Ovary (tissue), 3 donors: Measurements from ENCODE around the gene BRINP3.

ENCODE experiments used
- POLR2A ChIP-seq: fragments of 450-650 bp; IDR thresholded peaks from one replicate; pipeline ENCODE4 v1.6.1; 2017; ENCODE audit warnings: antibody characterized with exemption, mild to moderate bottlenecking, moderate library complexity
- TF ChIP-seq, protein P1 (sequence below), 3 donors: fragments of 450-650 bp in 2 of 3; fragments of 200-600 bp in 1 of 3; IDR thresholded peaks; one replicate each; pipeline versions ENCODE4 v1.5.1 to v1.8.0; 2016 to 2022; ENCODE audit warnings: antibody characterized with exemption in 3 of 3, mild to moderate bottlenecking in 1 of 3
- donor health status: DM: no; HTN: no; CAD: no.

DNA sequence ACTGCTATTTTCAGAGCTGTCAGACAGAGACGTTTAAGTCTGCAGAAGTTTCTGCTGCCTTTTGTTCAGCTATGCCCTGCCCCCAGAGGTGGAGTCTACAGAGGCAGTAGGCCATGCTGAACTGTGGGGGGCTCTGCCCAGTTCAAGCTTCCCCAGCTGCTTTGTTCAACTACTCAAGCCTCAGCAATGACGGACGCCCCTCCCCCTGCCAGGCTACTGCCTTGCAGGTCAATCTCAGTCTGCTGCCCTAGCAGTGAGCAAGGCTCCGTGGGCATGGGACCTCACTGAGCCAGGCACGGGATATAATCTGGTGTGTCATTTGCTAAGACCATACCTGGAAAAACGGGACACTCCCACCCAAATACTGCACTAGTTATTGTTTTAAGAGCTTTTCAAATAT, 219.7 kb downstream of the BRINP3 start:
- TF ChIP-seq, protein P1, sequence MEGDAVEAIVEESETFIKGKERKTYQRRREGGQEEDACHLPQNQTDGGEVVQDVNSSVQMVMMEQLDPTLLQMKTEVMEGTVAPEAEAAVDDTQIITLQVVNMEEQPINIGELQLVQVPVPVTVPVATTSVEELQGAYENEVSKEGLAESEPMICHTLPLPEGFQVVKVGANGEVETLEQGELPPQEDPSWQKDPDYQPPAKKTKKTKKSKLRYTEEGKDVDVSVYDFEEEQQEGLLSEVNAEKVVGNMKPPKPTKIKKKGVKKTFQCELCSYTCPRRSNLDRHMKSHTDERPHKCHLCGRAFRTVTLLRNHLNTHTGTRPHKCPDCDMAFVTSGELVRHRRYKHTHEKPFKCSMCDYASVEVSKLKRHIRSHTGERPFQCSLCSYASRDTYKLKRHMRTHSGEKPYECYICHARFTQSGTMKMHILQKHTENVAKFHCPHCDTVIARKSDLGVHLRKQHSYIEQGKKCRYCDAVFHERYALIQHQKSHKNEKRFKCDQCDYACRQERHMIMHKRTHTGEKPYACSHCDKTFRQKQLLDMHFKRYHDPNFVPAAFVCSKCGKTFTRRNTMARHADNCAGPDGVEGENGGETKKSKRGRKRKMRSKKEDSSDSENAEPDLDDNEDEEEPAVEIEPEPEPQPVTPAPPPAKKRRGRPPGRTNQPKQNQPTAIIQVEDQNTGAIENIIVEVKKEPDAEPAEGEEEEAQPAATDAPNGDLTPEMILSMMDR (IDR thresholded peaks at IDR 0.05), result no peak
- no peak for TF ChIP-seq POLR2A
